Spinal cord (tissue), 10 donors: ENCODE data around the gene DPF3. TPM values are rescaled to one million over a fixed set of nuclear protein-coding genes. Genes with fewer than 3 reads are reported as not detected.

Experiments
- DNase-seq, 6 donors: peaks; one replicate each; pipeline versions ENCODE4 v3.0.0 to v3.0.0-alpha.2; 2013 to 2015; ENCODE audit warnings: low spot score in 6 of 6, low read depth in 4 of 6
- H3K27ac ChIP-seq: one replicate; pipeline ENCODE4 v1.5.1; 2013; ENCODE audit warnings: low read depth, low read length, control low read depth
- H3K27me3 ChIP-seq: one replicate; pipeline ENCODE4 v1.6.1; 2013; ENCODE audit warnings: low read length; ENCODE audit not compliant: control insufficient read depth, insufficient read depth
- H3K36me3 ChIP-seq: one replicate; pipeline ENCODE4 v1.6.1; 2013; ENCODE audit warnings: low read length; ENCODE audit not compliant: control insufficient read depth, insufficient read depth
- H3K4me1 ChIP-seq: one replicate; pipeline ENCODE4 v1.6.1; 2013; ENCODE audit warnings: low read length; ENCODE audit not compliant: control insufficient read depth, insufficient read depth
- H3K4me3 ChIP-seq: one replicate; pipeline ENCODE4 v1.5.1; 2013; ENCODE audit warnings: low read depth, low read length, control low read depth
- H3K9me3 ChIP-seq: one replicate; pipeline ENCODE4 v1.6.1; 2013; ENCODE audit warnings: low read length; ENCODE audit not compliant: control insufficient read depth, insufficient read depth
- WGBS: methylation state at CpG from one replicate; pipeline ENCODE4 v1.1.5; 2013; ENCODE audit warnings: missing lambda C conversion rate; ENCODE audit not compliant: insufficient coverage; 5-methylcytosine and 5-hydroxymethylcytosine counted together
- polyA plus RNA-seq, 2 donors: library from polyadenylated mRNA; unstranded; fragments of 120-200 nt; gene quantifications; one replicate each; pipeline ENCODE4 v1.2.1, GENCODE V29; 2013; ENCODE audit not compliant: insufficient read length in 2 of 2
- total RNA-seq, 2 donors: library from RNA; depleted of rRNA in 1 of 2; stranded (reverse); fragments of 120-200 nt in 1 of 2; fragments of >200 nt in 1 of 2; gene quantifications; one replicate each; pipeline versions ENCODE4 v1.2.3 to v1.2.4, GENCODE V29; 2013 to 2014
- donor health status: healthy.

Gene DPF3
- total and polyA plus RNA-seq, 4 donors = 9.6 to 14.5 (median 12.8) TPM

DNA sequence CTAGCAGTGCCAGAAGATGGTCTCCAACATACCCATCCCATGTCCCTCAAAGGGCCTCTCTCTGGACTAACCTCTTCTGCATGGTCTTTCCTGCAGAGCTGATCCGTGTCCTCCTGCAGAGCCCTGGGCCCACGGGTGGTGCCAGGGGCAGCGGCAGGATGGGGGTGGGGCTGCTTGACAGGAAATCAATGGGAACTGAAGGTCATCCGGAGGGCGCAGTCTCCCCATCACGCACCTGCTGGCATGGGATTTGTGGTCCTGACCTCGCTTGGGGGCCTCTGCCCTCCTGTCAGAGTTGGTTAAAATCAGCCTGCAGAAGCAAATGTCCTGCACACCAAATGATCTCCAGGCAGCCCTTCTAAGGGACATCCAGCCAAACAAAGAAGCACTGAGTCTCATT is 110.2 kb downstream of the DPF3 start:
- Histone ChIP-seq H3K27me3 (no peaks in the 10 kb centered on the region), H3K4me1 (peaks cover 12% of the 10 kb centered on the region), H3K36me3 (peaks cover 2% of the 10 kb centered on the region), H3K9me3 (no peaks in the 10 kb centered on the region), H3K27ac (no peak overlapping the region), H3K4me3 (no peak overlapping the region)
- 84% methylated on average over 7 of the region's 7 CpGs for WGBS
- no peak for DNase-seq

DNA sequence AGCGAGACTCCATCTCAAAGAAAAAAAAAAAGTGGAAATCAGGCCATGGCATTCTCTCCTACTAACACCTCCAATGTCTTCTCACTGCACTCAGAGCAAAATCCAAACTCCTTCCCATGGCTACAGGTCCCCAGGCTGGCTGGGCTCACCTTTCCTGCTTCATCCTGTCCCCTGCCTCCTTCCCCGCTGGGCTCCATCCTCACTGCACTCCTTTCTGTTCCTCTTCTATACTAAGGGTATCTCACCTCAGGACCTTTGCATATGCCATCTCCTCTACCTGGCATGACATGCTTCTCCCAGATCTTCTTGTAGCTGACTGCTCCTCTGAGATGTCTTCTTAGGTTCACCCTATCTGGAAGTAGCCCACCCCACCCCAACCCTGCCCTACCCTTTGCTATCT is 111.1 kb downstream of the DPF3 start:
- Histone ChIP-seq H3K9me3 (no peaks in the 10 kb centered on the region), H3K4me3 (no peak overlapping the region), H3K27ac (no peak overlapping the region), H3K4me1 (peaks cover 12% of the 10 kb centered on the region), H3K27me3 (no peaks in the 10 kb centered on the region), H3K36me3 (peaks cover 2% of the 10 kb centered on the region)
- no peak for DNase-seq
- 100% methylated on average over 1 of the region's 2 CpGs for WGBS

DNA sequence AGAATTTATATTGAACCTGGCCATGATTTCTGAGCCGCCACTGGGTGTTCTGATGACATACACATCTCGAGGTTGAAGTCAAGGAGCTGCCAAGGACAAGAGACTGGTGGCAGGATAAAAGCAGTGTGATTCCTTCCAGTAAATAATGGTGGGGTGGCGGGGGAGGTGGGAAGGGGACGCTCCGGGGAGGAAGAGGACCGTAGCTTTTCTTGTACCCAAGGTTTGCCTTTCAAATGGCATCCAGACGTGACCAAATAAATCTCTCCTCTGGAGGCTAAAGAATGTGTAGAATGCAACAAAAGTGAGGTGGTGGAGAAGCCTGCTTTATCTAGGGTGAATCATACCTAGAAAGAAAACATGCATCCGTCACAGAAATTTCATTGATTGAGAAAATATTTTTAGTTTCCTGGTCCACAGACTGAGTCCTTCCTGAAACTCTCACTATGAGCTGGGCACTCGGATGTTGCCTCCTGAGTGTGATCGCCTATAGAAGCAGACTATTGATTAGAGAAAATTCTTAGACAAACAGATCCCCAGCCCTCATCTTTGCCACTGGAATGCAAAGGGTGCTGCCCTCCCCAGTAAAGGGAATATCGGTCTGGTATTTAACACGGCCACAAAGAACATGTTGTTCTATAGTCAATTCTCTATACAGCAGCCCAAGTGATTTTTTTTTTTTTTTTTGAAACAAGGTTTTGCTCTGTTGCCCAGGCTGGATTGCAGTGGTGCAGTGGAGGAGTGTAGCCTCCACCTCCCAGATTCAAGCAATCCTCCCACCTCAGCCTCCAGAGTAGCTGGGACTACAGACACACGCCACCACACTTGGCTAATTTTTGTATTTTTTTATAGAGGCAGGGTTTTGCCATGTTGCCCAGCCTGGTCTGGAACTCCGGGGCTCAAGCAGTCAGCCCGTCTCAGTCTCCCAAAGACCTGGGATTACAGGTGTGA is 112.1 kb downstream of the DPF3 start:
- 69% methylated on average over 8 of the region's 15 CpGs for WGBS
- peaks cover 14% of the 10 kb centered on the region for H3K4me1 ChIP-seq
- H3K9me3 ChIP-seq = no peaks in the 10 kb centered on the region
- H3K27ac ChIP-seq = no peak overlapping the region
- no peak overlapping the region for H3K4me3 ChIP-seq
- no peaks in the 10 kb centered on the region for H3K27me3 ChIP-seq
- no peak for DNase-seq
- peaks cover 2% of the 10 kb centered on the region for H3K36me3 ChIP-seq

DNA sequence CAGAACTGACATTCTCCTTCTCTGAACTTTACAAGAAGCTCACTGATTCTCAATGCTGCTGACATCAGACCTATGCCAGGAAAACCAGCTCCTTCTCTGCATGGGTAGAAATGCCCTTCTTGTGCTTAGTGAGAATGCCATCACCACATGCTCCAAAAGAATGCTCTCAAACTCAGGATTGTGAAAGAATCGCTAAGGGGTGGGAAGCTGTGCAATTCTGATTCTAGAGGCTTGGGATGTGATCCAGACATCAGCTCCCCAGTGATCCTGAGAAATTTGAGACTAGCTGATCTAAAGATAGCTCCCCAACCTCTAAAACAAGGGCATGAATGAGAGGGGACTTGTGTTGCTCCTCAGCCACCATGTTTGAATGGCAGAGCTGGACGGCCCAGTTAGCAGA is 113.2 kb downstream of the DPF3 start:
- 0% methylated on average over 1 of the region's 2 CpGs for WGBS
- Histone ChIP-seq H3K4me1 (peaks cover 25% of the 10 kb centered on the region), H3K36me3 (peaks cover 2% of the 10 kb centered on the region), H3K4me3 (no peak overlapping the region), H3K9me3 (no peaks in the 10 kb centered on the region), H3K27me3 (no peaks in the 10 kb centered on the region), H3K27ac (no peak overlapping the region)
- DNase-seq = peak in 1 of 6 donors; percentile 39

- WGBS = 93% methylated on average over 2 of the region's 2 CpGs
- peaks cover 2% of the 10 kb centered on the region for H3K36me3 ChIP-seq
- DNase-seq = no peak
- H3K4me1 ChIP-seq = peaks cover 25% of the 10 kb centered on the region
- no peak overlapping the region for H3K27ac ChIP-seq
- no peaks in the 10 kb centered on the region for H3K9me3 ChIP-seq
- H3K4me3 ChIP-seq = no peak overlapping the region
- no peaks in the 10 kb centered on the region for H3K27me3 ChIP-seq
These were observed 114.2 kb downstream of the DPF3 start for GRCh38 chr14:72779679-72780078.

DNA sequence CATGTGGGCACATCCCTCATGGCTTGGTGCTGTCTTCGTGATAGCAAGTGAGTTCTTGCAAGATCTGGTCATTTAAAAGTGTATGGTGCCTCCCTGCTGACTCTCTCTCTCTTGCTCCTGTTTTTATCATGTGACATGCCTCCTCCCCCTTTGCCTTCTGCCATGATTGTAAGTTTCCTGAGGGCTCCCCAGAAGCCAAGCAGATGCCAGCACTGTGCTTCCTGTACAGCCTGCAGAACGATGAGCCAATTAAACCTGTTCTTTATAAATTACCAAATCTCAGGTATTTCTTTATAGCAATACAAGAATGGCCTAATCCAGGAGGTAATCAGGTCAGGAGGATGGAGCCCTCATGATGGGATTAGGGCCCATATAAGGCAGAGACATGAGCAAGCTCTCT is 116.3 kb downstream of the DPF3 start:
- Histone ChIP-seq H3K36me3 (no peaks in the 10 kb centered on the region), H3K4me1 (peaks cover 19% of the 10 kb centered on the region), H3K27ac (no peak overlapping the region), H3K9me3 (no peaks in the 10 kb centered on the region), H3K4me3 (no peak overlapping the region), H3K27me3 (no peaks in the 10 kb centered on the region)
- no peak for DNase-seq
- no CpG with 5 or more reads among the region's 2 CpGs for WGBS

DNA sequence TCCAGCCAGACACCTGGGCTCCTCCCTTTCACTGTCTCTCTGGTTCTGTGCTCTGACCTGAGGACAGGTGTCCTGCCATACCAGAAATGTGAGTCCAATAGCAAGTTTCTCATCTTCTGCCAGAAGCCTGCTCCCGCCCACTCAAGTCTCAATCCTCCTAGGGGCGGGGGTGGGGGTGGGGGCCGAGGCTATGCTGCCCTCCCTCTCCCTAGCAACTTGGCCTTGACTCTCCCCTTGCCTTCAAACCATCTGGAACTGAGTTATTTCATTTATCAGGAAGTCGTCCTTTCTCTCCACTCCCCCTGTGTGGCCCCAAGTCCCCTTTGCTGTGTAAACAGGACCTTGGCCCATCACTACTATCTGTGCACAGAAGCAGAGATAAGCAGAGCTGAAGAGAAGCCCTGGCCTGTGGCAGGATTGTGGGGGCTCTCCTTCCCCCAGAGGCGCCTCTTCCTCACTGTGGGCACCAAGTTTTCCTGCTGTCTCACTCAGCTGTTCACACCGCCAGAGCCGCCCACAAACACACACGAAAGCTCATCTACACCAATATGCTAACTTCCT is 117.1 kb downstream of the DPF3 start:
- Histone ChIP-seq H3K27ac (no peak overlapping the region), H3K36me3 (no peaks in the 10 kb centered on the region), H3K9me3 (no peaks in the 10 kb centered on the region), H3K27me3 (no peaks in the 10 kb centered on the region), H3K4me1 (peaks cover 16% of the 10 kb centered on the region), H3K4me3 (no peak overlapping the region)
- WGBS = 58% methylated on average over 7 of the region's 8 CpGs
- no peak for DNase-seq

DNA sequence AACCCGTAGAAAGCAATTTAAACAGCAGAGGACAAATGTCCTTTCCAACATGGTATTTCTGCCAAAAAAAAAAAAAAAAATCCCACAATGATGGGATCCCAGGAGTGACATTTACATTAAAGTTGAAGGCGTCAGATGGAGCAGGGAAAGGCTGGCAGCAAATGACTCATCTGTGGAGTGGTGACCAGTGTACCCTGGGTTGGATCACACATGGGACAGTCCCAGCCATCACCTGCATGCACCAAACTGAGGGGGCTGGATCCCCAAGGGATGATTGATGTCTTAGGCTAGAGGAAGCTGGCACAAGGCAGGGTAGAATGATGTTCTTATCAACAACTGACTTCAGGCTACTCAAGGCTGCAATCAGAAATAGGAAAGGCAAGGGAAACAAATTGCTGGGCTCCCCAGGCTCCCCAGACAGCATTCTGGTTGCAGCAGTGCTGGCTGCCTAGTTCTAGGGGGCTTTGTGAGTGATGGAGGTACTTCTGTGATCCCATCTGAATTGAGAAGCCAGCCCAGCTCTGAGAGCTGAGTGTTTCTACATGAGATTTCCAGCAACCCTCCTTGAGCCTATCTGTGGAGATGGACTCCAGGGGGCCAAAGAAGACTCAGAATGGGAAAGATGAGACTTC is 117.9 kb downstream of the DPF3 start:
- H3K9me3 ChIP-seq = no peaks in the 10 kb centered on the region
- 77% methylated on average over 1 of the region's 2 CpGs for WGBS
- peaks cover 3% of the 10 kb centered on the region for H3K36me3 ChIP-seq
- no peak overlapping the region for H3K27ac ChIP-seq
- DNase-seq = peak in 1 of 6 donors; percentile 30
- peaks cover 16% of the 10 kb centered on the region for H3K4me1 ChIP-seq
- no peaks in the 10 kb centered on the region for H3K27me3 ChIP-seq
- H3K4me3 ChIP-seq = no peak overlapping the region

GRCh38 chr14:72774894-72775620 is 118.8 kb downstream of the DPF3 start:
- DNase-seq = peak in 1 of 6 donors; percentile 19
- Histone ChIP-seq H3K9me3 (no peaks in the 10 kb centered on the region), H3K4me1 (peaks cover 16% of the 10 kb centered on the region), H3K36me3 (peaks cover 3% of the 10 kb centered on the region), H3K27me3 (no peaks in the 10 kb centered on the region), H3K27ac (no peak overlapping the region), H3K4me3 (no peak overlapping the region)
- 59% methylated on average over 5 of the region's 6 CpGs for WGBS
